ENCODE measurements around the gene OAS2.
"Not testable (repeated sequence)": the region's sequence is repeated elsewhere in the genome, so short reads cannot be mapped to it uniquely, and the experiment has no call there.

OAS2 gene

GRCh38 chr12:112950701-112951100 lies 27.6 kb upstream of the OAS2 start:
- DNase-seq, result no peak

GRCh38 chr12:112957125-112957524 lies 21.2 kb upstream of the OAS2 start:
- DNase-seq, result not testable (repeated sequence)

DNA sequence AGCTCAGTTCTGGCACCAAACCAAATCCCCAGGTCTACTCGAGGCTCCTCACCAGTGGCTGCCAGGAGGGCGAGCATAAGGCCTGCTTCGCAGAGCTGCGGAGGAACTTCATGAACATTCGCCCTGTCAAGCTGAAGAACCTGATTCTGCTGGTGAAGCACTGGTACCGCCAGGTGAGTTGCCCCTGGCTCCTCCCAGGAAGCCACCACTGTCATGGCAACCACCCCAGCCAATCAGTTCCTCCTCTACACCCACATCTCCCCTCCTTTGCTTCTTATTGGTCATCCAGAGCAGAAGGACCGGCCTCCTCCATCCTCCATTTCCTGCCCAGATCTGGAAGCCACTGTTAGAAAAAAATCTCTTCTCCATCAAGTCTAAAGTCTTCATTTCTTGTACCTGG lies 17.2 kb upstream of the OAS2 start:
- no peak for DNase-seq

DNA sequence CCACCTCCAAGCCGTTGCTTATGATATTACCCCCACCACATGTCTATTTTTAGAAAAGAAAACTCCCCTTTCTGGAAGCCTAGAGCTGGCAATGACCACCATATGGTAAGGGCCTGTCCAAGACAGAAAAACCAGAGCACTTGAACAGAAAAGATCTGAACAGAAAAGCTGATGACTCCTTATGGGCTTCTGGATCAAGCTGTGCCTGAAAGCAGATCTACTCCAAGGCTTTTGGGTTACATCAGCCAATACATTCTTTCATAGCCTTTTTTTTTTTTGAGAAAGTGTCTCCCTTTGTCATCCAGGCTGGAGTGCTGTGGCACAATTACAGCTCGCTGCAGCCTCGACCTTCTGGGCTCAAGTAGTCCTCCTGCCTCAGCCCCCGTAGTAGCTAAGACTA lies 16.8 kb upstream of the OAS2 start:
- DNase-seq, result no peak

GRCh38 chr12:112962561-112962960 lies 15.8 kb upstream of the OAS2 start:
- no peak for DNase-seq

GRCh38 chr12:112963227-112963861 lies 15.0 kb upstream of the OAS2 start:
- DNase-seq, result no peak

DNA sequence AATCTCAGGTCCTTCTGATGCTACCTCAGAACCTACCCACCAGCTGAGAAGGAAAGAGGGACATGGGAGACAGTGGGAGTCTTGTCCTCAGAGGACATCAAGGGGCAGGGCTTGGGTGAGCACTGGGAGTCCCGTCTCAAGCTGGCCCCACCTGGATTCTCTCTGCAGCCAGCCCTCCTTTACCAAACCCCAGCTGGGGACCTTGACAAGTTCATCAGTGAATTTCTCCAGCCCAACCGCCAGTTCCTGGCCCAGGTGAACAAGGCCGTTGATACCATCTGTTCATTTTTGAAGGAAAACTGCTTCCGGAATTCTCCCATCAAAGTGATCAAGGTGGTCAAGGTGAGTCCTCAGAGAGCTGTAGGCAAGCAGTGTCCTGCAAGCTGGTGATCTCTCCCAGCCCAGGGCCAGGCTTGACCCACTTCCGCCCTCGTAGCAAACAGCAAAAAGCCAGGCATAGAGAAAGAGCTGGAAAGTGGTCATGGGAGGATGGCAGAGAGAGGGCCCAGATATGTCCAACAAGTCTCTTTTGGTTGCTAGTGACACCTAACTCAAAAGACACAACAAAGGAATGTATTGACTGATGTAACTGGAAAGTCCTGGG lies 14.2 kb upstream of the OAS2 start:
- DNase-seq, result no peak

DNA sequence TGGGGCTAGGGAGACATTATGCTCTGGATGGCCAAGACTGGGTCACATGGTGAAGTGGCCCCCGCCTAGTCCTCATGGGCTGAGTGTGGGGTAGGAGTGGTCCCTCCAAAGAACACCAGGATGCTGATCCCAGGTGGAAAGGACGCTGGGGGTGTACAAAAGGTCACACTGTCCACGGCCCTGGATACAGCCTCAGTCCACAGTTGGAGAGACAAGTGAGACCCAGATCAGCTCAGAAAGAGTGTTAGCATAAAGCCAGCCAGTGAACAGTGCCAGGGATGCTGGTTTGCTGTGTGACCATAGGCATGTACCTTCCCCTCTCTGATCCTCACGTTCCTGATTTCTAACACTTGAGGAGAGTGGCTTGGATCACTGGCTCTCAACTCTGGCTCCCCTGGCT lies 13.4 kb upstream of the OAS2 start:
- DNase-seq, result no peak

DNA sequence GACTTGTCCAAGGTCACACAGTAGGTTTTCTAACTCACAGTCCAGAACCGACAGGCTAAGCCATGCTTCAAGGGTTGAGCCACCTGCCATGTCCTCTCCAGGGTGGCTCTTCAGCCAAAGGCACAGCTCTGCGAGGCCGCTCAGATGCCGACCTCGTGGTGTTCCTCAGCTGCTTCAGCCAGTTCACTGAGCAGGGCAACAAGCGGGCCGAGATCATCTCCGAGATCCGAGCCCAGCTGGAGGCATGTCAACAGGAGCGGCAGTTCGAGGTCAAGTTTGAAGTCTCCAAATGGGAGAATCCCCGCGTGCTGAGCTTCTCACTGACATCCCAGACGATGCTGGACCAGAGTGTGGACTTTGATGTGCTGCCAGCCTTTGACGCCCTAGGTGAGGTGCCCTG lies 12.7 kb upstream of the OAS2 start:
- no peak for DNase-seq

DNA sequence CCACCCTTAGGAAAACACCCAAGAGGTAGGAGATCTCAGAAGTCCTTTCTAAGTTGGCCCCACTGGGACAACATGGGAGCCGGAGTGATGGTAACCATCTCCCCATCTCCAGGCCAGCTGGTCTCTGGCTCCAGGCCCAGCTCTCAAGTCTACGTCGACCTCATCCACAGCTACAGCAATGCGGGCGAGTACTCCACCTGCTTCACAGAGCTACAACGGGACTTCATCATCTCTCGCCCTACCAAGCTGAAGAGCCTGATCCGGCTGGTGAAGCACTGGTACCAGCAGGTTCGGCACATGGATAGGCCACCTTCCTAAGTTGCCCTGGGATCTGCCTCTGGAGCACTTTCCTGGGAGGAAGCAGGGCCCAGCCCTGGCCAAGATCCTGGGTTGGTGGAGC lies 11.0 kb upstream of the OAS2 start:
- DNase-seq, result no peak

GRCh38 chr12:112967858-112968257 lies 10.5 kb upstream of the OAS2 start:
- DNase-seq, result no peak

GRCh38 chr12:112969547-112970306 lies 8.6 kb upstream of the OAS2 start:
- no peak for DNase-seq

DNA sequence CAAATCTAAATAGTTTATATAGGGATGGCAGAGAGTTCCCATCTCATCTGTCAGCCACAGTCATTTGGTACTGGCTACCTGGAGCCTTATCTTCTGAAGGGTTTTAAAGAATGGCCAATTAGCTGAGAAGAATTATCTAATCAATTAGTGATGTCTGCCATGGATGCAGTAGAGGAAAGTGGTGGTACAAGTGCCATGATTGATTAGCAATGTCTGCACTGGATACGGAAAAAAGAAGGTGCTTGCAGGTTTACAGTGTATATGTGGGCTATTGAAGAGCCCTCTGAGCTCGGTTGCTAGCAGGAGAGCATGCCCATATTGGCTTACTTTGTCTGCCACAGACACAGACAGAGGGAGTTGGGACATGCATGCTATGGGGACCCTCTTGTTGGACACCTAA lies 7.9 kb upstream of the OAS2 start:
- DNase-seq, result no peak

DNA sequence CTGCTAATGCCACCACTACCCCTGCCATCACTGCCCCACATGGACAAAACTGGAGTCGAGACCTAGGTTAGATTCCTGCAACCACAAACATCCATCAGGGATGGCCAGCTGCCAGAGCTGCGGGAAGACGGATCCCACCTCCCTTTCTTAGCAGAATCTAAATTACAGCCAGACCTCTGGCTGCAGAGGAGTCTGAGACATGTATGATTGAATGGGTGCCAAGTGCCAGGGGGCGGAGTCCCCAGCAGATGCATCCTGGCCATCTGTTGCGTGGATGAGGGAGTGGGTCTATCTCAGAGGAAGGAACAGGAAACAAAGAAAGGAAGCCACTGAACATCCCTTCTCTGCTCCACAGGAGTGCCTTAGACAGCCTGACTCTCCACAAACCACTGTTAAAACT lies 7.1 kb upstream of the OAS2 start:
- DNase-seq, result no peak

DNA sequence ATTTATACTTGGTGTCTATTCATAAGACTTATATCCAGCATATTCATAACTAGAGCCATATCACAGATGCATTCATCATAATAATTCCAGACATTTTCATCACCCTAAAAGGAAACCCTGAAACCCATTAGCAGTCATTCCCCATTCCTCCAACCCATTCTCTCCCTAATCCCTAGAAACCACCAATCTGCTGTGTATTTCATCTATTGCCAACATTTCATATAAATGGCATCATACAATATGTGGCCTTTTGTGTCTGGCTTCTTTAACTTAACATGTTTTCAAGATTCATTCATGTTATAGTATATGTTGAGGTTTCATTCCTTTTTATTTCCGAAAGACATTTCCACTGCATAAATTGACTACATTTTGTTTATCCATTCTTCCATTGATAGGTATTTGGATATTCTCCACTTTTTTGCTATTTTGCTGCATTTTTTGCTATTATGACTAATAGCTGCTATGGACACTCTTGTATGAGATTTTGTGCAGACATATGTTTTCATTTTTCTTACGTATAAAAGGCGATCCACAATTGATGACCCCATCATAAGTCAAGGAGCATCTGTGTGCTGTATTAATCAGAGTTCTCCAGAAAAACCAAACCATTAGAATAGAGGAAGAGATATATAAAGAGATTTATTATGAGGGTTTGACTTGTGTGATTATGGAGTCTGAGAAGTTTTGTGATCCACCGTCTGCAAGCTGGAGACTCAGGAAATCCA lies 5.1 kb upstream of the OAS2 start:
- DNase-seq, result no peak

DNA sequence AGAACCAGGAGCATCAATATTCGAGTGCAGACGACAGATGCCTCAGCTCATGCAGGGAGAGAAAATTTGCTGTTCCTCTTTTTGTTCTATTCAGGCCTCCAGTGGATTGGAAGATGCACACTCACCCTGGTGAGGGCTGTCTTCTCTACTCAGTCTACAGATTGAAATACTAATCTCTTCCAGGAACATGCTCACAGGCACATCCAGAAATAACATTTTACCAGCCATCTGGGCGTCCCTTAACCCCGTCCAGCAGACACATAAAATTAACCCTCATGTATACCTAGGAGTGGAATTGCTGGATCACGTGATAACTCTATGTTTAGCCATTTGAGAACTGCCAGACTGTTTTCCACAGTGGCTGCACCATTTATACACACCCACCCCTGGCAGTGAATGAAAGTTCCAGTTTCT lies 4.5 kb upstream of the OAS2 start:
- no peak for DNase-seq

DNA sequence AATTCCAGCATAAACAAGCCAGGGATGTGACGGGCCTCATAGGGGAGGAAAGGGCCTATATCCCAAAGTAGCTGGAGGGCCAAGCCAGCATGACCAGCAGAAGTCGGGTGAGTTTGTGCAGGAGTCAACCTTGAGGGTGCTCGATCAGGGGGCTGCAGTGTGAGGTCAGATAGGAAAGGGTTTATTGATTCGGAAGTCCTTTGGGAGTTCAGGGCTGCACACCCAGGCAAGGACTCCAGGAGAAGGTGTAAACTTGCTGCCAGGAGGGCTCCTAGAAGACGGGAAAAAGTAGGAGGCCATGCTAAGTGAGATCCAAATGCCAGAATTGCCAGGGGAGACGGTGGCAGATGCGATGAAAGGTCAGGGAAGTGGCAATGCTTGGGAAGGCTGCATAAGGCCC lies 3.4 kb upstream of the OAS2 start:
- no peak for DNase-seq

- DNase-seq, result no peak
These were observed 1.2 kb upstream of the OAS2 start for GRCh38 chr12:112977139-112977538.

- no peak for DNase-seq
These were observed 678 bp upstream of the OAS2 start for GRCh38 chr12:112977641-112978040.

GRCh38 chr12:112979041-112979680 lies 842 bp downstream of the OAS2 start:
- DNase-seq, result peak; percentile 56

DNA sequence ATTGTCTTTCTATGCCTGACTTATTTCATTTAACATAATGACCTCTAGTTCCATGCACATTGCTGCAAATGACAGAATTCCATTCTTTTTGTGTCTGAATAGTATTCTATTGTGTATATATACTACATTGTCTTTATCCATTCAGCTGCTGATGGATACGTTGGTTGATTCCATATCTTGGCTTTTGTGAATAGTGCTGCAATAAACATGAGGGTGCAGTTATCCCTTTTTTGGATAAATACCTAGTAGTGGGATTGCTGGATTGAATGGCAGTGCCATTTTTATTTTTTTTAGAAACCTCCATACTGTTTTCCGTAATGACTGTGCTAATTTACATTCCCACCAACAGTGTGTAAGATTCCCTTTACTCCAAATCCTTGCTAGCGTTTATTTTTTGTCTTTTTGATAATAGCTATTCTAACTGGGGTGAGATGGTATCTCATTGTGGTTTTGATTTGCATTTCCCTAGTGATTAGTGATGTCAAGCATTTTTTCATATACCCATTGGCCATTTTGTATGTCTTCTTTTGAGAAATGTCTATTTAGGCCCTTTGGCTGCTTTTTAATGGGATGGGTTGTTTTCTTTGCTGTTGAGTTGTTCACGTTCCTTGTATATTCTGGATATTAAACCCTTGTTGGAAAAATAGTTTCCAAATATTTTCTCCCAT lies 2.3 kb downstream of the OAS2 start:
- no peak for DNase-seq

- no peak for DNase-seq
These were observed 7.4 kb downstream of the OAS2 start for GRCh38 chr12:112985642-112986290.

Measured in CD4-positive, alpha-beta T cell treated with Interleukin-6 for 4 hours (primary cell).